Endothelial cell of umbilical vein (primary cell): ENCODE results near the gene APMAP. TPM values are rescaled to one million over a fixed set of nuclear protein-coding genes. Genes with fewer than 3 reads are reported as not detected.

ENCODE experiments used
- BruUV-seq: library from RNA; stranded (reverse); fragments of 400-500 nt; replicated peaks from 2 replicates; lab custom pipeline; 2021; lab: Mats Ljungman, UMichigan
- CTCF ChIA-PET: fragments of 300-600, 350-600 bp; sonication (Branson Sonifier 250); formaldehyde crosslinking; loops from one replicate; lab custom pipeline; 2021; ENCODE audit warnings: antibody characterized with exemption, inconsistent platforms; lab: Charles Lee
- POLR2A ChIA-PET: fragments of 300-600, 350-600 bp; sonication (Branson Sonifier 250); formaldehyde crosslinking; loops from one replicate; lab custom pipeline; 2021; ENCODE audit warnings: antibody characterized with exemption, inconsistent platforms; lab: Charles Lee
- DNase-seq: peaks from one replicate; pipeline ENCODE4 v3.0.0-alpha.2; 2011; ENCODE audit warnings: low read depth, low spot score
- FAIRE-seq: peaks from 2 replicates; lab custom pipeline; 2011; peaks lifted over from hg19 to GRCh38; lab: Jason Lieb, UNC
- H2AFZ ChIP-seq: 2 replicates; pipeline ENCODE4 v1.6.0; 2012; ENCODE audit warnings: low read depth, low read length, control low read depth, inconsistent platforms
- H3K27ac ChIP-seq: 2 replicates; pipeline ENCODE4 v1.5.1; 2011; ENCODE audit warnings: low read depth, mild to moderate bottlenecking, control low read depth, low read length, moderate library complexity; ENCODE audit not compliant: insufficient read depth
- H3K27me3 ChIP-seq, 2 experiments: 2 replicates each; pipeline versions ENCODE4 v1.6.0 to v1.6.1; 2011; ENCODE audit warnings: low read length in 2 of 2, mixed read lengths in 1 of 2; ENCODE audit not compliant: control insufficient read depth in 2 of 2, insufficient read depth in 2 of 2
- H3K36me3 ChIP-seq, 2 experiments: 2 replicates in 1 of 2; 3 replicates in 1 of 2; pipeline ENCODE4 v1.5.1; 2011; ENCODE audit warnings: low read length in 2 of 2, mild to moderate bottlenecking in 1 of 2, moderate library complexity in 1 of 2; ENCODE audit not compliant: control insufficient read depth in 2 of 2, insufficient read depth in 2 of 2; ENCODE audit errors: extremely low read depth in 1 of 2
- H3K4me1 ChIP-seq: 3 replicates; pipeline ENCODE4 v1.5.1; 2011; ENCODE audit warnings: mild to moderate bottlenecking, low read length; ENCODE audit not compliant: control insufficient read depth, insufficient read depth; ENCODE audit errors: extremely low read depth
- H3K4me2 ChIP-seq: 2 replicates; pipeline ENCODE4 v1.6.1; 2011; ENCODE audit warnings: low read length, control low read depth, mixed read lengths; ENCODE audit not compliant: insufficient read depth
- H3K4me3 ChIP-seq, 3 experiments: fragments of 200-600 bp in 1 of 3; sonication (generic), shearing (Covaris generic) in 1 of 3; replicated peaks in 1 of 3; 2 replicates each; pipeline ENCODE4 v1.5.1; 2011 to 2016; ENCODE audit warnings: control low read depth in 3 of 3, low read length in 3 of 3, mild to moderate bottlenecking in 2 of 3, inconsistent platforms in 1 of 3, low read depth in 1 of 3, moderate library complexity in 1 of 3; ENCODE audit not compliant: insufficient read depth in 1 of 3
- H3K79me2 ChIP-seq: 2 replicates; pipeline ENCODE4 v1.6.0; 2012; ENCODE audit warnings: low read length, inconsistent platforms; ENCODE audit not compliant: control insufficient read depth, insufficient read depth
- H3K9ac ChIP-seq: replicated peaks from 2 replicates; pipeline ENCODE3; 2011; ENCODE audit warnings: low read length, control low read depth; ENCODE audit not compliant: insufficient read depth; ENCODE audit errors: extremely low read depth
- H3K9me1 ChIP-seq: replicated peaks from 3 replicates; pipeline ENCODE4 v1.6.0; 2011; ENCODE audit warnings: mild to moderate bottlenecking, low read length; ENCODE audit not compliant: control insufficient read depth, insufficient read depth; ENCODE audit errors: extremely low read depth
- H3K9me3 ChIP-seq: replicated peaks from 2 replicates; pipeline ENCODE4 v1.5.1; 2012; ENCODE audit warnings: low read length, inconsistent platforms; ENCODE audit not compliant: control insufficient read depth, insufficient read depth
- H4K20me1 ChIP-seq: replicated peaks from 2 replicates; pipeline ENCODE3; 2011; ENCODE audit warnings: mild to moderate bottlenecking, low read length; ENCODE audit not compliant: control insufficient read depth, insufficient read depth; ENCODE audit errors: extremely low read depth
- CTCF ChIP-seq, 2 donors: IDR thresholded peaks; 1 replicate in 1 of 2; 2 replicates in 1 of 2; pipeline ENCODE4 v1.5.1; 2011; ENCODE audit warnings: low read length in 2 of 2, mild to moderate bottlenecking in 2 of 2, moderate library complexity in 2 of 2, control low read depth in 1 of 2, inconsistent platforms in 1 of 2, low read depth in 1 of 2; ENCODE audit not compliant: insufficient read depth in 1 of 2; ENCODE audit errors: extremely low read depth in 1 of 2
- EZH2 ChIP-seq: IDR thresholded peaks from 2 replicates; pipeline ENCODE4 v1.6.1; 2012; ENCODE audit warnings: borderline replicate concordance, low read depth, mild to moderate bottlenecking, moderate library complexity, low read length, inconsistent platforms; ENCODE audit not compliant: severe bottlenecking
- FOS ChIP-seq: IDR thresholded peaks from 2 replicates; pipeline ENCODE4 v1.6.1; 2011; ENCODE audit warnings: mild to moderate bottlenecking, low read length, moderate library complexity, borderline replicate concordance; ENCODE audit not compliant: insufficient read depth
- GATA2 ChIP-seq: IDR thresholded peaks from 2 replicates; pipeline ENCODE4 v1.7.0; 2011; ENCODE audit warnings: low read depth, mild to moderate bottlenecking, moderate library complexity, mixed read lengths, low read length; ENCODE audit not compliant: insufficient read length, insufficient read depth
- JUN ChIP-seq: IDR thresholded peaks from 2 replicates; pipeline ENCODE4 v1.6.1; 2011; ENCODE audit warnings: borderline replicate concordance, low read depth; ENCODE audit not compliant: insufficient read length, insufficient read depth
- MAX ChIP-seq: IDR thresholded peaks from 2 replicates; pipeline ENCODE4 v1.6.1; 2011; ENCODE audit not compliant: insufficient read depth, insufficient read length
- MYC ChIP-seq: IDR thresholded peaks from one replicate; pipeline ENCODE4 v1.6.1; 2011; ENCODE audit warnings: mild to moderate bottlenecking, low read depth, low read length
- POLR2A ChIP-seq: IDR thresholded peaks from 2 replicates; pipeline ENCODE4 v1.6.1; 2012; ENCODE audit warnings: low read depth, mild to moderate bottlenecking, control low read depth, low read length
- POLR2AphosphoS5 ChIP-seq: IDR thresholded peaks from 2 replicates; pipeline ENCODE4 v1.6.1; 2012; ENCODE audit warnings: low read depth, mild to moderate bottlenecking, control low read depth, low read length, moderate library complexity; ENCODE audit not compliant: insufficient read depth
- dilution Hi-C: fragments of 300-500 bp; cut with MboI; formaldehyde crosslinking; loops from one replicate; pipeline ENCODE4 v1.15.0; 2019; ENCODE audit warnings: low sequenced_read_pairs; ENCODE audit not compliant: extremely low pct_ligation_motif_present
- intact Hi-C: fragments of 100-400 bp; cut with micrococcal nuclease; formaldehyde crosslinking; loops from one replicate; pipeline ENCODE4 v1.10.0; 2022
- polyA plus RNA-seq, 4 experiments: library from polyadenylated mRNA; depleted of rRNA in 3 of 4; stranded (reverse) in 3 of 4; unstranded in 1 of 4; fragments of >200 nt; gene quantifications; 2 replicates each; pipeline versions ENCODE4 v1.2.1 to v1.2.3, GENCODE V29; 2011 to 2012; ENCODE audit warnings: missing spikeins in 1 of 4
- total RNA-seq: library from RNA; stranded (reverse); gene quantifications from 2 replicates; pipeline ENCODE4 v1.2.3, GENCODE V29; 2021

Gene APMAP
- total and polyA plus RNA-seq, 2 donors (not counting 3 experiments of a cell fraction or from before 2014, with no cell fraction given) = 80.7 to 110 TPM

GRCh38 chr20:24969186-24970029 is 23.1 kb downstream of the APMAP start:
- intact Hi-C loops = no loop called here
- Histone ChIP-seq H4K20me1 (no peaks in the 10 kb centered on the region), H3K79me2 (no peaks in the 10 kb centered on the region), H3K9me3 (no peaks in the 10 kb centered on the region), H3K27ac (no peak overlapping the region), H3K4me2 (no peak overlapping the region), H2AFZ (no peak overlapping the region), H3K4me1 (peaks cover 9% of the 10 kb centered on the region), H3K36me3 (peaks cover 10 to 14% of the 10 kb centered on the region in 2 experiments), H3K9ac (no peak overlapping the region), H3K4me3 (no peak overlapping the region), H3K9me1 (no peaks in the 10 kb centered on the region), H3K27me3 (no peaks in the 10 kb centered on the region)
- FAIRE-seq (no peak), DNase-seq (no peak)
- no TSS peak for BruUV-seq
- ChIA-PET POLR2A (no interaction called here), CTCF (no interaction called here)
- TF ChIP-seq EZH2 (no peak), MAX (no peak), JUN (no peak), FOS (no peak), GATA2 (no peak), MYC (no peak), POLR2A (no peak), POLR2AphosphoS5 (no peak), CTCF (IDR thresholded peaks at IDR 0.05; ENCODE audit: extremely low read depth in 1 of 2, insufficient read depth in 1 of 2, low read depth in 1 of 2, low read length in 2 of 2) (no peak)
- dilution Hi-C loops = no loop called here
